ENCODE data around the gene C20orf204.

Gene C20orf204

DNA sequence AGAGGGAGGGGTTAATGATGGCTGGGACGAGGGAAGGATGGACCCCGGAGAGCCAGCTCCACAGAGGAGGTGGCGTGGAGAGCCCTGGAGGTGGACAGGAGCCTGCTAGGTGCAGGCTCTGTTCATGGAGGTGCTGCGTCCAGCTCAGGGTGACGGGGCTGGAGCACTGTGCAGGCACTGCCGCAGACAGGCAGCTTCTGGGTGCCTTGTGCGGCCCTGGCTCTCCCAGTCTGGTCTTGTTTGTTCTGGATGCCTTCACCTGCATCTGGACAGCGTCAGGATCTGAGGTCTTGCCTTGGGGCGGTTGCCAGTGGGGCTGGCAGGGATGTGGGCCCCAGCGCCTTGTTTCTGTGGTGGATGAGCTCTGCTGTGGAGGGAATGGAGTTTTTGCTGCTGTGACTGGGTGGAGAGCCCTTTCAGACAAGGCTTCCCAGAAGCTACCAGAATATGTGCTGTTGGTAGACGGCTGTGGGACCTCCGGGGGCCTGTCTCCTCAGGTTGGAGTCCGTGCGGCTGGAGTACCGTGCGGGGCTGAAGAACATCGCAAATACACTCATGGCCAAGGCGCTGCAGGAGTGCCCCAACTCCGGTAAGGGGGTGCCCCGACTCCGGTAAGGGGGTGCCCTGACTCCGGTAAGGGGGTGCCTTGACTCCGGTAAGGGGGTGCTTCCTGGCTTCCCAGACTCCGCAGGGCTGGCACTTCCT is 7.8 kb upstream of the C20orf204 start:
- FAIRE-seq: no peak

DNA sequence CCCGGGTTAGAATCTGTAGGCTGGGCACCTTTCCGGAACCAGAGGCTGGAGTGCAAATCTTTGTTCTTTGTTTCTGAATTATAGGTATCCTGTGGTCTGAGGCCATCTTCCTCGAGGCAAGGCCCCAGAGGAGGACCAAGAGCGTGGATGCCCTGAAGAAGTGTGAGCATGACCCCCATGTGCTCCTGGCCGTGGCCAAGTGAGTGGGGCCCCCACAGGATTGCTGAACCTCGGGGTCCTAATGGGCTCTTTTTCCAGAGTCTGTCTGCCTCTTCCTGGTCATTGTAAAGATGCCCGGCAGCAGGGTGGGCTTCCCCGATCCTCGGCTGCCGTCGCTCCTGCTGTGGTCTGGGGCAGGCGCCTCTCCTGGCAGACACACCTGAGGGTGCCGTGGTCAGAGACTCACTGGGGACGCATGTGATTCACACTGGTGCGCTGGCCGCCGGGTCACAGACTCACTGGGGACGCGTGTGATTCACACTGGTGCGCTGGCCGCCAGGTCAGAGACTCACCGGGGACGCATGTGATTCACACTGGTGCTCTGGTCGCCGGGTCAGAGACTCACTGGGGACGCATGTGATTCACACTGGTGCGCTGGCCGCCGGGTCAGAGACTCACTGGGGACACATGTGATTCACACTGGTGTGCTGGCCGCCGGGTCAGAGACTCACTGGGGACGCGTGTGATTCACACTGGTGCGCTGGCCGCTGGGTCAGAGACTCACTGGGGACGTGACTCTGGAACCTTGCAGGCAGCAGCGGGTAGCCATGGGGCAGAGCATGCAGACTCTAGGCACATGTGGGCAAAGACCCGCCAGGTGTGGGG is 6.5 kb upstream of the C20orf204 start:
- FAIRE-seq: no peak

DNA sequence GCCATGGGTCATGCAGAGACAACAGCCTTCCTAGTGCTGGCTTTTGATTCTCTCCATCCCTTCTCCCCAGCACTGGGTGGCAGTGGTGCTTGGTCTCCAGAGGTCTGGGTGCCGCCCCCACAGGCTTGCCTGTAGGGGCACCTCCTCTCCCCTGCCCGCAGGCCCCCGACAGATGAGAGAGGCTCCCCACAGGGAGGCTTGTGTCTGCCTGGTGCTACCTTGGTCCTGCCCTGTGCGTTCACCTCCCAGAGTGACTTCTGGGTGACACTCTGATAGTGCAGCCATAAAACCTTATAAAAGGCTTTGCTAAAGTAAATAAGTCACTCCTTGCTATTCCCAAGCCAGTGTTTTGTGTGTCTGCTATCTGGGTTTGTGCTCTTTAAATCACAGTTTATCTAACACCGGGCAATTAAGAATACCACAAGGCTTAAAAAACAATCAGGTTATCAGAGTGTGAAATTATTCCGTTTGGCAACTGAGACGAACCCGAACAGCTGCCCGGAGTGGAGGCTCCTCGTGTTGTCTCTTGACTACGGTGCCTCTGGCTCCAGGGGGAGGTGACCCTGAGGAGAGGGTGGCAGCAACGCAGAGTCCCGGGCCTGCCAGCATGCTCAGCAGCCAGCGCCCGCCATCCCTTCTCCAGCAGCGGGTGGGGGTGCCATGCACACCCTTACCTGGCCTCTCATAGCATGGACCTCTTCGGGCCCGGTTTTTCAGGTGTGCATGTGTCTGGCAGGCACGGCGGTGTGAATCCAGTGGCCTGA is 5.4 kb upstream of the C20orf204 start:
- no peak for FAIRE-seq

DNA sequence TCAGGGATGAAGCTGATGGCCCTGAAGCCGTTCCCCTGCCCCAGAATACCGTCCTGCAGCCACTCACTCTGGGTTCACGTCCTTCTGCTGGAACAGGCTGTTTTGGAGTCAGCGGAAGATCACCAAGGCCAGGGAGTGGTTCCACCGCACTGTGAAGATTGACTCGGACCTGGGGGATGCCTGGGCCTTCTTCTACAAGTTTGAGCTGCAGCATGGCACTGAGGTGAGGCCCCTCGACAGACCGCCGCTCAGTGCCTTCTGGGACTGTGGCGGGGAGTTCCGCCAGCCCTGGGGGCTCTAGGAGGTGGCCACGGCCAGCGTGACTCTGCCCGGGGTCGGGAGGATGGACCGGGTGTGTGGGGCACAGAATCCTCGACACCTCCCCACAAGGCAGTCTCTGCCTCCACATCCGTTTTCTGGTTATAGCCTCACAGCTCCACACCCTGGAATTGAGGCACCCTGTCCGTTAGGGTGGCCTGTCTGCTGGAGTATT is 4.1 kb upstream of the C20orf204 start:
- no peak for FAIRE-seq

DNA sequence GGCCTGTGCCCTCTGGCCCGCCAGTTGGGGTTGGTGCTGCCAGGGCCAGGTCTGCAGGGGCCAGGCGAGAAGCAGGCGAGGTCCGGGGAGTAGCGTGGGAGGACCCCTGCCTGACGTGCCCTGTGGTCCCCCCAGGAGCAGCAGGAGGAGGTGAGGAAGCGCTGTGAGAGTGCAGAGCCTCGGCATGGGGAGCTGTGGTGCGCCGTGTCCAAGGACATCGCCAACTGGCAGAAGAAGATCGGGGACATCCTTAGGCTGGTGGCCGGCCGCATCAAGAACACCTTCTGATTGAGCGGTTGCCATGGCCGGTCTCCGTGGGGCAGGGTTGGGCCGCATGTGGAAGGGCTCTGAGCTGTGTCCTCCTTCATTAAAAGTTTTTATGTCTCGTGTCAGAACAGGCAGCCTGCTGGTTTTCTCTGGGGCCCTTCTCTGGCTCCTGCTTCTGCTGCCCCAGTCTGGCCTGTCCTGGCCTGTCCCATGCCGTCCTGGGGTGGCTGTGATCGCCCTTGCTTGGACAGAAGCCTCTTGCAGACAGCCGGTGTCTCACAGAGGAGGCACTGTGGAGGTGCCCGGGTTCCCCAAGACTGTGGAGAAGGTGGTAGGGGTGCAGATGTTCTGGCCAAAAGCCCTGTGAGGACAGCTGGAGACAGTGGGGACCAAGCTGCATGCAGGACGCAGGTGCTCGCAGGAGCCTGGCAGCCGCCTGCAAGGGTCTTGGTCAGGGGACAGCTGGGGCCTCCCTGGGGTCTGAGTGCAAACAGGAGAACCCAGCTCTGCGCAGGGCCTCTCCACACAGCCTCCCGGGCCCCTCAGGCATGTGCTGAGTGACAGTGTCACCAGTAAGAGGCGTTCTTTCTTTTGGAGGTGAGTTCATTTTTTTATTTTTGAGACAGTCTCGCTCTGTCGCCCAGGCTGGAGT is 3.0 kb upstream of the C20orf204 start:
- FAIRE-seq: no peak

DNA sequence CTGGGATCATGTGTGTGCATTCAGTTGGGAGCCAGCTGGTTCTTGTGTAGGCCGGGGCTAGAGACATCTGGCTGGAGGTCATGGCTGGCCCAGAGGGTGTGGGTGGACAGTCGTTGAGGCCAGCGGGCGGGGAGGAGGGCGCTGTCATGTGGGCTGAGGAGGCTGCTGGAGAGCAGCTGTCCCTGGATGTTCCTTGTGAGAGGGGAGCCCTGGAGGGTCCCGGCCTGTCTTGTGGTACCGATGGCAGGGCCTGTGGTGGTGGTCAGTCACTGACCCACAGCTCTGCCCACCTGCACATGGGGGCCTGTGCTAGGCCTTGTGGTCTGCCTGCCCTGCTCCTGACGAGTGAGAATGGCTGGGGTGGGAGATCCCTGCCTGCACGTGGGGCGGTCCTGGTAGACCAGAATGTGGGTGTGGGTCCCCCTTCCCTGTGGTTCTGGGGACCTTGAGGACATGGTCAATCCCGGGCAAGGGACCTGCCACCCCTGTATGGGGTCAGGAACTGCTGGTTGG is 1.9 kb upstream of the C20orf204 start:
- FAIRE-seq: no peak

DNA sequence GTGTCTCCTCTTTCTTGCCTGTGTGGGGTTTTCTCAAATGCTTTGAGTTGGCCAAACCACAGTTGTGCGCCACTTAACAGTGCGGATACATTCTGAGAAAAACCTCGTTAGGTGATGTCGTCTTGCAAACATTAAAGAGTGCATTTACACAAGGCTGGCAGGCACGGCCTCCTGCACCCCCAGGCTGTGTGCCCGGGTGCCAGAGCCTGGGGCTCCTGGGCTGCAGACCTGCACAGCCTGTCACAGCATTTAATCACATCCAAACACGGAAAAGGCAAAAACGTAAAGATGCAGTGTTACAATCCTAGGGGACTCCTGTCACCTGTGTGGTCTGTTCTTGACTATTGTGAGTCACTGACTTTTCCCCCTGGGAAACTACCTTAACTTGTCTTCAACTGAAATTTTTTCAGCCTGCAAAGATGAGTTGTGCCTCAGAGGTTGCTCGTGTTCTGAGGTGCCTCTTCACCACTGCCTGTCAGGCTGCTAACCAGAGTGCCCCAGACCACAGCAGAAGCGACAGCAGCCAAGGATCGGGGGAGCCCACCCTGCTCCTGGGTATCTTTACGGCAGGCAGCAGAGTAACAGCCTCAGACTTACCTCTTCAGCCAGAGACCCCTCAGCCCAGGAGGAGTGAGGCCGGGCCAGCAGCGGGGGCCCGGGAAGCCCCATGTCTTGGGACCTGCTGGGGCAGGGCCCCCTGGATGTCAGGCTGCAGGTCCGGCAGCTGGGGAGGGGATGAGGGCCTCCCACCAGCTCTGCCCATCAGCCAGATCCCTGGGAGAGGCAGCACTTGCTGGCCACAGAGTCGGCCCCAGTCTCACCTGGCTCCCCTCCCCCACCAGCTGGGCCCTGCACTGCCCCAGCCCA is 683 bp upstream of the C20orf204 start:
- no peak for FAIRE-seq

DNA sequence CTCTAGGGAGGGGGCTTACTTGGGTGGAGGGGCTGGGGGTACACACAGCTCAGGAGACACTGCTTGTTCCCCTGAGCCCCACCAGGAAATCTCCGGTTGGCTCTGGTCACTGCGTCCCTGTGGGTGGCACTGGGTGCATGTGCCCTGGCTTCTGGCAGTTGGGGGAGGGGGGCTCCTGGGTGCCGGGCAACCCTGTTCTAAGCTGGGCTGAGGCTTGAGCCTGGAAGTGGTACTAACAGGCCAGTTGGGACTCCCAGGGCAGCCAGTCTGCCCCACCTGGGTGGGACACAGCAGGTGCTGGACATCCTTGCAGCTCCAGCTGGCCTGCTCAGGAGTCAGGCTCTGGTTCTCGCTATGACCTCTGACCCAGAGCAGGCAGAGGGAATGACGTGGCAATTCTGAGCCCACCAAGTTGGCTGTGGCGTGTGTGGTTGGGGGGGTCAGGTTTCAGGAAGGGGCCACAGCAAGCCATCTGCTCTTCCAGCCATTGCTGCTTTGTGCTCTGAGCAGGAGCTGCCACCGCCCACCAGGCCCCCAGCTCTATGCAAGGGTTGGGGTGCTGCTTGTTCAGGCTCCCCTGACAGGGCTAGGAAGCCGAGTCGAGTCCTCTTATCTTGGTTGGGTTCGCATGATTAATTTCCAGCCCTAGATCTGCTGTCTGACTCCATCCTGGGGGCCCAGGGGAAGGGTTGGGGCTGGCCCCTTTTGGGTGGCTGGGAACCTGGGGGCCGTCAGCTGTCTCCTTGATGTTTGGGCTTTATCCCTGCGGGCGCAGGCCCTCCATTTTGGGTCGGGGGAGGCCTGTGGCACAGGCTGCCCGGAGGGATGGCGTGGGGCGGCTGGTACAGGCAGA is 590 bp downstream of the C20orf204 start:
- no peak for FAIRE-seq

DNA sequence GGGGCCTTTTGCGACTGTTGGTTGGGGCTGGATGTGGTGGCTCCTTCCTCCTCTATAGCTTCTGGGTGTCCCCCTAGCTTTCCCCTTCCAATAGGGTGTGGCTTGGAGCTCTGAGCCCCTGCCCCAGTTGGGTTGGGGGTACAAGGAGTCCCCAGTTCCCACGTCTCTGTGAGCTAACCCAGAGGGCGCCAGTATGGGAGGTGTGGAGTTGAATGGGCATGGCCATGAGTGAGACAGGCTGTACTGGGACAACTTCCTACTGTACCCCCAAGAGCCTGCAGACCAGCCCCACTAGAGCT is 1.2 kb downstream of the C20orf204 start:
- FAIRE-seq: no peak

DNA sequence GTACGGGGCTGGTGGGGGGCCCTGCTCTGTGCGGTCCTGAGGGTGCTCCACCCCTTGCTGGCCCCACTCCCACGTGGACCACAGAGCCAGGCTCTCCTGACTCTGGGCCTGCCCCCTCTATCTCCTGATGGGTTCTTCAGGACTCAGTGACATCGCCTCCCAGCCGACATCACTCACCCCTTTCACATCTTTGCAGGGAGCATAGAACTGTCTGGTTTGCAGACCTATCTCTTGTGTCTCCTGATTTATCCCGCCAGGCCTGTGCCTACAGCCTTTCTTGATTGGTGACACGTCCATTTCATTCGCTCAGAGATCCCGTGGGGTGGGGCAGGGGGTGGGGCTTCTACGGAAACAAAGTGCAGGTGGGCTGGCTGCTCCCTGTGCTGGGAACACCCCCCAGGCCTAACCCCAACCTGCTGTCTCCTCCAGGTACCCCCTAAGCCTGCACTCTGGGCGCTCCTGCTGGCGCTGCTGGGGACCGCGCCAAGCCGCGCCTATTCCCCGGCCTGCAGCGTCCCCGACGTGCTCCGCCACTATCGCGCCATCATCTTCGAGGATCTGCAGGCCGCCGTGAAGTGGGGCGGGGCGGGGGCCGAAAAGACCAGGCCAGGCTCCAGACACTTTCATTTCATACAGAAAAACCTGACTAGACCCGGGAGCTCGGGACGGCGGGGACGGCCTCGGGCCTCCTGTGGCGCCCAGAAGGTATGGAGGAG is 1.7 kb downstream of the C20orf204 start:
- no peak for FAIRE-seq

DNA sequence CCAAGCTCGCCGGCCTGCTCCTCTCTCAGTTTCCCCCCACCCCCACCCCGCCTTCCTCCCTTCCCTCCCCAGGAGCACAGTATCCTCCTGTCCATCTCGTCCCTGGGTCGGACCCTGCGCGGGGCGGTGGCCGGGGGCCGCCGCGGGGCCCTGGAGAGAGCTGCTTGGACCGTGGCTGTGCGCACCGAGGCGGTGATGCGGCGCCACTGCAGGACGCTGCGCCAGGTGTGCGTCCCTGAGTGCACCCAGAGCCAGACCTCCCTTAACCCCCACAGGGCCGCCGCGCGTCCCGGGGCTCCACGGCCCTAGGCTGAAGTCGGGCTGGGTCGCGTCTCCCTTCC is 2.2 kb downstream of the C20orf204 start:
- FAIRE-seq: no peak

DNA sequence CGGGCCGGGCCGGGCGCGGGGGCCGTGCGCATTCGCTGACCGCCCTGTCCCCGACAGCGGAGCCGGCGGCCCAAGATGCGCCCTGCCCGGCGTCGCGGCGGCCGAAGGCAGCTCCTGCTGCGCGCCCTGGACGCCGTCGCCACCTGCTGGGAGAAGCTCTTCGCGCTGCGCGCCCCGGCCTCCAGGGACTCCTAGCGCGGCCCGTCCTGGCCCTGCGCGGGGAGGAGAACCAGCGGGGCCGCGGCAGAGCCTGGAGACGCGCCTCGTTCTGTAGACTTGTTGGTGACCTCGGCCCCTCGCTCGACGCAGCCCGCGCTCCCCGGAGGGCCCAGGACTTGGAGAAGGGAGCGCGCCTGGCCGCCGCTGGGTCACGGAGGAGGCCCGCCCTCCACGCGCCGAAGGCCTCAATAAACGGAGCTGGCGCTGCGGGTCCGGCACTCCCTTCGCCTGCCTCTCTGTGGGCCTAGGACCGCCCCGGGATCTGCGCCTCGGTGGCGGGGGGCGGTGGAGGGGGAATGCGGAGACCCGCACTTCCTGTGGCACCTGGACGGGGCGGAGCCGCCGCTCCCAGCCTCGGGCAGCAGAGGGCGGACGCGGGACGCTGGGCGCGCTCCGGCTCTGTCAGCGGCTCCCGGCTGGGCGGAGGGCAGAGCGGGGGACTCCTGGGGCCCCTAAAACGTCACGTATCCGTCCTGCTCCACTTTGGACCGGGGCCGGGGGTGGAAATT is 2.7 kb downstream of the C20orf204 start:
- no peak for FAIRE-seq

DNA sequence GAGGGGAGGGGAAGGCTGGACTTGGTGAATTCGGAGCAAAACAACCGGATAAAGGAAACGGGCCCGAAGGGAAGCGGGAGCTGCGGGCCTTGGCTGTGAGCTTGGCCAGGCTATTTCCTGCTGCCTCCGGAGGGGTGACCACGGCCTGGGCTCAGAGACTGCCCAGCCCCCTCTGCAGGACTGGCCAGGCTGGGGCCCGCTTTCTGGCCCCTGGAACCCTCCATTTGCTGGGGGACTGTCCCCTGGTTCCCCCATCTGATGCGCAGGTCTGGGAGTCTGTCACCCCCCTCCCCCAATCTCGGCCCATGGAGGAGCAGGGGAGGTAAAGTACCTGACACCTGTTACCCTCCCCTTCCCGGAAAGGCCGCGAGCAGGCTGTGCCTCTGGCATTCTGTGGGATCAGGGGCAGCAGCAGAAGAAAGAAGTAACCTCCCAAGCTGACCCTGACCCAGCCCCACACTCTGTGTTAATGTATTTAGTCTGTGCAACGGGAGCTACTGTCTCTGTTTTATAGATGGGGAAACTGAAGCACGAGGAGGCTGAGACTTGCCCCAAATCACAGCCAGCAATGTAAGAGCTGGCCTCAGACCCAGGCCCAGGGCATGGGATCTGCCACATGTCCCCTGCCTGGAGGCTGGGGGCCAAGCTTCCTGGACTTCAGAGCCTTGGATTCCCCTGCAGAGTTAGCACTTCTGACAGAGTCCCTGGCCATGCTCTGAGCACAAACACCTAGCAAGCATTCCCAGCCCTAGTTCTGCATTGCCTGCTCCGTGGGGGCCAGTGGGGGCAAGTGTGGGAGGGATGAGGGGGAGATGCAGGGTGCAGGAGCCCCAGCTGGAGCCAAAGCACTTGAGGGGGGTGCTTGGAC is 3.5 kb downstream of the C20orf204 start:
- no peak for FAIRE-seq

DNA sequence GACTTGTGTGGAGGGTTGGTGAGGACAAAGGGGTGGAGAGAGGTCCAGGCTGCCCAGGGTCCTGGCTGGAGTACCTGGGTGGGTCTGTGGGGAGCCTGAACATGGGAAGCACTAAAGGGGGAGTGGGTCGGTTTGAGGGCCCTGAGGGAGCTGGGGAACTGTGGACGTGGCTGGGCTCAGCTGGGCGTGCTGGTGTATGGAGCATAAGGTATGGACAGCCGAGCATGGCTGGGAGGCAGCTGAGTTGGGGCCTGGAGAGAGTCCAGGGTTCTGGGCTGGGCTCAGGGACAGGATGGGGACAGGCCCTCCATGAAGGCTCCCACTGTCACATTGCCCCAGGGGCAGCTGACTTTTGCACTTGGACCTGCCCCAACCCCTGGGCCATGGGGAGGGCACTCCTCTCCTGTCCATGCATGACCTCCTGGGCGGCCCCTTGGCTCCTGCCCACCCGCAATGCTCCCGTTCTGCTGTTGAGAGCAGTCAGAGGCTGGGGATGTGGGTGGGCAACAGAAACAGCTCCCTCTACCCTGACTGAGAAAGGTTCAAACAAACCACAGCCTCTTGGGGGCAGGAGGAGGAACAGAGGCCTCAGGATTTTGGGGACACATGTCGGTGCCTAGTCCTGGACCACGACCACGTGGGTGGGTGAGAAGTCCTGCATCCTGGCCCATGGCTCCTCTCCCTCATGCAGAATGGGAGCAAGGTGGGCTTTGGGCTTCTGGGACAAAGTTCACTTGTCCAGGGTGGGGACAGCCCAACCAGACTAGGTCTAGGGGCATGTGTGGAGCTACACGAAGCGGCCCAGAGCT is 4.5 kb downstream of the C20orf204 start:
- no peak for FAIRE-seq

DNA sequence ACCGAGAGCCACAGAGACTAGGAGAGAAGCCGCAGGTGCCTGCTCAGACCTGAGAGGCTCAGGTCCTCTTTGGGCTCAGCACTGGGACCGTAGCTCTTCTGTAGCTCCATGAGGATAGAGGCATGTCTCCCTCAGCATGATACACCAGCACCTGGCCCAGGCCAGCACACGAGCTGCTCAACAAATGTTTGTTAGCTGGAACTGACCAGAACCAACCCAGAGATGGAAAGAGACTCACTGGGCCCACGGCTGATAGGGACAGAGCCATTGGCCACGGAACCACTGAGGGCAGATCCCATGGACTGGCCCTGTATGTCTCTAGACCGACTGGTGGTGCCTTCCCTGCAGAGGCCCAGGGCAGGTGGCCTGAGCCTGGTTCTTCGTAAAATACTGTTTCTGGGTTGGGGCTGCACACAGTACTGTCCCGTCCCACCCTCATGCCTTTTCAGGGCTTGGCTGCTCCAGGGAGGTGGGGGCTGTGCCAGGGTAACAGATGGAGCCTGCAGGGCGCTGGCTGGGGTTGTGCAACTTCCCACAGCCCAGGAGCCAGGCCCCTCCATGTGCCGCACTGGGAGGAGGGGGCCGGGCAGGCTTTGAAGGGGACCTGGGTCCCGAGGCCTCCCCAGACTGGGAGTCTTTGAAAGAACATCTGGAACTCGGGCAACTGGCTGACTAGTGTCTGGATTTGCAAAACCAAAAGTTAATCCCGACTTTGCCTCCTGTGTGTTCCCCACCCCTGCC is 5.2 kb downstream of the C20orf204 start:
- FAIRE-seq: no peak

DNA sequence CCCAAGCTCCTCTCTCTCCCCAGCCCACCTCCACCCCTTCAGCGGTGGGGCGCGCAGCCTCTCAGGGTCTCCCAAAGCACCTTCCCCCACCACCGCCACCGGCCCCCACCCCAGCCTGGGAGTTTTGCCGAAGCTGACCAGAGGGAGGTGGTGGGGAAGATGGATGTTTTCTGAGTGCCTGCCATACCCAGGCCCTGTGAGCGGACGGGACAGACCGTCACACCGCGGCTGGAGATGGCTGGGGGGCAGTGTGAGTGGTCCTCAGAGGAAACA is 5.7 kb downstream of the C20orf204 start:
- no peak for FAIRE-seq
